ENCODE data around the gene HOXB2. TPM values are rescaled to one million over a fixed set of nuclear protein-coding genes. Genes with fewer than 3 reads are reported as not detected.

HOXB2 gene
- 2.8 TPM for polyA plus RNA-seq (2012; ENCODE audit: missing spikeins)

DNA sequence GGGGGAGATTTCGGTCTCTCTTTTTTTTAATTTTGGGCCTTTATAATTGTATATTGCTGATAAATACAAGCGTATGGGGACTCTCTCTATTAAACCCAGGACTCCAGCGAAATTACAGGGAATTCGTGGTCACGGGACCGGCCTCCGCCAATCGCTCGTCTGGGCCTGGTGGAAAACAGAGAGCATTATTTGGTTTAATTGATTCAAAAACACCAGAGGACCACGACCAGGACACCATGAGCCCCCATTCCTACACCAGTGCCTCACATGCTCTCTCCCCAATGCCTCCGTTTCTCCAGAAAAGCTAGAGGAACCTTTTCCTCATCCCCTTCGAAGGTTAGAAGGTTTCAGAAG lies at the start of gene HOXB2:
TSS of gene HOXB2 (minus strand) at position 88 of the 354 bp plus-strand sequence. CDS start 198 bp downstream, outside the sequence.
- FAIRE-seq (peak; percentile 24), DNase-seq (ENCODE audit: insufficient read length) (no peak)
- TF ChIP-seq POLR2A (IDR thresholded peaks at IDR 0.05; ENCODE audit: low read depth, low read length) (no peak), TAF1 (IDR thresholded peaks at IDR 0.05; ENCODE audit: borderline replicate concordance, low read depth, low read length) (no peak), POLR2AphosphoS5 (IDR thresholded peaks at IDR 0.05; ENCODE audit: low read depth, low read length) (no peak)

- no peak for TF ChIP-seq POLR2AphosphoS5 (IDR thresholded peaks at IDR 0.05; ENCODE audit: low read depth, low read length)
- FAIRE-seq, result peak; percentile 88
Observed at GRCh38 chr17:48593840-48594537, 49.1 kb upstream of the HOXB2 start.

DNA sequence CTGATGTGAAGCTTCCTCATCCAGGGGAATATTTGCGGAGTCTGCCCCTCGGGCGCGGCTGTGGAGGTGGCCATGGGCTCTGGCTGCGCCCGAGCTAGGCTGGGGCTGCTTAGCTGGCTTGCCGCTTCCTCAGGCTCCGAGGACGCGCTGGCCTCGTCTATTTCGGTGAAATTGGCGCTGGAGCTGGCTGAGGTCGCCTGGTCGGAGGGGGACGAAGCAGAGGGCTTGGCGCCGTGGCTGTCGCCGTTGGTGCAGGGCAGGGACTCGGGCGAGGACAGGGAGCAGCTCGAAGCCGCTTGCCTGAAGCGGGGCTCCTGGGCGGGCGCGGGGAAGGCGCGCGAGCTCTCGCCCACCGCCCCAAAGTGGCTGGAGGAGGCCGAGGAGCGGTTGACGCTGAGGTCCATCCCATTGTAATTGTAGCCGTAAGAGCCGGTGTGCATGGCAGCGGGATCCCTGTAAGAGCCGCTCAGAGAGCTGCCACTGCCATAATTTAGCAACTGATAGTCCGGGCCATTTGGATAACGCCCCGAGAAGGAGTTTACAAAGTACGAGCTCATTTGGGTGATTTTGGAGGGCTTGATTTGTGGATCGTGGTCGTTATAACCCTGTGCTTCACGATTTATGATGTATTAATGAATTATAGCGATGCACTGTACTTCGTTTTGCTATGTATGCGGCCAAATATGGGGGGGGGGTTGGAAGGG lies 48.4 kb upstream of the HOXB2 start, which contains the start of gene HOXB5:
TSS of gene HOXB5 (minus strand) at position 654 of the 704 bp plus-strand sequence. CDS start at position 557, 97 bp downstream.
- FAIRE-seq, result peak; percentile 89
- DNase-seq (ENCODE audit: insufficient read length), result no peak
- TF ChIP-seq POLR2AphosphoS5 (IDR thresholded peaks at IDR 0.05; ENCODE audit: low read depth, low read length) (no peak), TAF1 (IDR thresholded peaks at IDR 0.05; ENCODE audit: borderline replicate concordance, low read depth, low read length) (no peak), POLR2A (IDR thresholded peaks at IDR 0.05; ENCODE audit: low read depth, low read length) (no peak)

More at GRCh38 chr17:48593840-48594537, 49.1 kb upstream of the HOXB2 start:
- peak; percentile 91 for DNase-seq (ENCODE audit: insufficient read length)

GRCh38 chr17:48592577-48592976 lies 47.7 kb upstream of the HOXB2 start:
- DNase-seq (ENCODE audit: insufficient read length) (no peak), FAIRE-seq (peak; percentile 38)
- TF ChIP-seq TAF1 (IDR thresholded peaks at IDR 0.05; ENCODE audit: borderline replicate concordance, low read depth, low read length) (no peak), POLR2A (IDR thresholded peaks at IDR 0.05; ENCODE audit: low read depth, low read length) (no peak), POLR2AphosphoS5 (IDR thresholded peaks at IDR 0.05; ENCODE audit: low read depth, low read length) (no peak)

DNA sequence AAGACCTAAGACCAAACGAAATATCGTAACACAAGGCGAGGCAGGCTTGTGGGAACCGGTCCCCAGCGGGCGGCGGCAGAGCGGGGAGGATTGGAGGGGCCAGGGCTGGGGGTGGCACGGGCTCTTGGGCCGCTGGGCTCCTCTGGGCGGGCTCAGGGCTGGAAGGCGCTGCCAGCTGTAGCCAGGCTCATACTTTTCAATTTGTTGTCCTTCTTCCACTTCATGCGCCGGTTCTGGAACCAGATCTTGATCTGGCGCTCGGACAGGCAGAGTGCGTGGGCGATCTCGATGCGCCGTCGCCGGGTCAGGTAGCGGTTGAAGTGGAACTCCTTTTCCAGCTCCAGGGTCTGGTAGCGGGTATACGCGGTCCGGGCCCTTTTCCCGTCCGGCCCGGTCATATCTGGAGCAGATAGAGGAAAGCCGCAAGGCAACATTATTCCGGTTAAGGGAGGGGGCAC lies 47.2 kb upstream of the HOXB2 start:
- TF ChIP-seq POLR2A (IDR thresholded peaks at IDR 0.05; ENCODE audit: low read depth, low read length) (no peak), TAF1 (IDR thresholded peaks at IDR 0.05; ENCODE audit: borderline replicate concordance, low read depth, low read length) (no peak), POLR2AphosphoS5 (IDR thresholded peaks at IDR 0.05; ENCODE audit: low read depth, low read length) (no peak)
- no peak for FAIRE-seq
- no peak for DNase-seq (ENCODE audit: insufficient read length)

- DNase-seq (ENCODE audit: insufficient read length), result no peak
- TF ChIP-seq TAF1 (IDR thresholded peaks at IDR 0.05; ENCODE audit: borderline replicate concordance, low read depth, low read length), result no peak
- no peak for FAIRE-seq
Observed at GRCh38 chr17:48591255-48592056, 46.5 kb upstream of the HOXB2 start.

DNA sequence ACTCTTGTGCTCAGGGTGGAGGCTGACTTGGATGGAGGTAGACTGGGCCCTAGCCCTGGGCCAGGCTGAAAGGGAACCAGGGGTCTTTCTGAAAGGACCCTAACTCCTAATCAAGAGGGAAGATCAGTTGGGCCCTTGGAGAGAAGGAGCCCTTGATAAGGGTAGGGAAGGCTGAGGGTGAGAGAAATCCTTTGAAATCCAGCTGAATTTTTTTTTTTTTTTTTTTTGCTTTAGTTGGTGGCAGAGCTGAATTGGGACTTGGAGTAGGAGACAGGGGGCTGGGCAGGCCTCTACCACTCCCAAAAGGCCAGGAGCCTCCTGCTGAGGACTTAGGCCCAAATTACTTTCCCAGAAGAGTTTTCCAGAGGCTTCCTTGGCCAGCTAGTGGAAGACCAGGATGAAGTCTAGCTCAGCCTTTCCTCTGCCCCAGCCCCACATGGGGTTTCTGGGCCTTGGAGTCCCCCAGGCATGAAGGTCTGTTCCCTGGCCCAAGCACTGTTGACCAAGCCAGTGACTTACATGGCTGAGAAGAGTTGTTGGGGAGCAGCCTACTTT lies 45.8 kb upstream of the HOXB2 start:
- TF ChIP-seq POLR2AphosphoS5 (IDR thresholded peaks at IDR 0.05; ENCODE audit: low read depth, low read length), result no peak
- no peak for TF ChIP-seq TAF1 (IDR thresholded peaks at IDR 0.05; ENCODE audit: borderline replicate concordance, low read depth, low read length)
- no peak for TF ChIP-seq POLR2A (IDR thresholded peaks at IDR 0.05; ENCODE audit: low read depth, low read length)
- FAIRE-seq, result no peak

GRCh38 chr17:48589831-48590606 lies 45.1 kb upstream of the HOXB2 start, which contains the start of gene HOXB3:
TSS of gene HOXB3 (minus strand) at chr17:48590241. CDS start at chr17:48552474, 37,767 bp downstream.
- TF ChIP-seq TAF1 (IDR thresholded peaks at IDR 0.05; ENCODE audit: borderline replicate concordance, low read depth, low read length) (no peak), POLR2AphosphoS5 (IDR thresholded peaks at IDR 0.05; ENCODE audit: low read depth, low read length) (no peak), POLR2A (IDR thresholded peaks at IDR 0.05; ENCODE audit: low read depth, low read length) (no peak)
- DNase-seq (ENCODE audit: insufficient read length) (no peak), FAIRE-seq (peak; percentile 30)

More for the DNA sequence above, 45.8 kb upstream of the HOXB2 start:
- DNase-seq (ENCODE audit: insufficient read length), result no peak

DNA sequence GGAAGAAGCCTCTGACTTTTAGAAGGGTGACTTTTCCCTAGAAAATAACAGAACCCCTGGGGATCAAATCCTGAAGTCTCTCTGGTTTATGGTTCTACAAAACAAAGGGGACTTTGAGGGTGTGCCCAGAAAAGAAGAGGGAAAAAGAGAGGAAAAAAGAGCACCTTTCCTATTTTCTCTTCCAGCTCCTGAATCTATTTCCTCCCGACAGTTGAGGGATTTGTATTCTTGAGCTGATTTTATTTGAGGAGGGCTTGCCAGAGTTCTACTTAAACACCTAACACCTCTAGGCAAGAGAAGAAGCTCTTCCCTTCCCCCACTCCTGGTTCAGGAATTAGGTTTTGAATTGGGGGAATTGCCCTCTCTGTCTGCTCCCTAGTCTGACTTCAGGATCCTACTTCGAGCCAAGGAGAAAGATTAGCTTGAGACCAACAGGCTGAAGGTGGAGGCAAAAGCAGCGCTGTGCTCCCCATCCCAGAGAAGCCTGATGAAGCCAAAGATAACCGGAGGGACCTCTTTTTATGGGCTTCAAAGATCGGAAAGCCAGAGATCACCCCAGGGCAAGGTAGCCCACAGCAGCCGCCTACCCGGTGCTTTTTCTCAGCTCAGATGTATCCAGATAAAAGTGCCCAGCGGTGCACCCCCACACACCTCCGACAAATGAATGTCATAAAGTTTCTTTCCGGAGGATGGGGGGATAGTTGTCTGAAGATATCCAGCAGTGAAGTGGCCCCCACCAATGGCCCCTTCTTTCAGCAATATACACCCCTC lies 44.3 kb upstream of the HOXB2 start:
- DNase-seq (ENCODE audit: insufficient read length) (no peak), FAIRE-seq (no peak)
- TF ChIP-seq TAF1 (IDR thresholded peaks at IDR 0.05; ENCODE audit: borderline replicate concordance, low read depth, low read length), result no peak
- TF ChIP-seq POLR2AphosphoS5 (IDR thresholded peaks at IDR 0.05; ENCODE audit: low read depth, low read length), result no peak
- TF ChIP-seq POLR2A (IDR thresholded peaks at IDR 0.05; ENCODE audit: low read depth, low read length), result no peak

- TF ChIP-seq POLR2AphosphoS5 (IDR thresholded peaks at IDR 0.05; ENCODE audit: low read depth, low read length) (no peak), TAF1 (IDR thresholded peaks at IDR 0.05; ENCODE audit: borderline replicate concordance, low read depth, low read length) (no peak), POLR2A (IDR thresholded peaks at IDR 0.05; ENCODE audit: low read depth, low read length) (no peak)
- FAIRE-seq (no peak), DNase-seq (ENCODE audit: insufficient read length) (no peak)
Observed at GRCh38 chr17:48588528-48588927, 43.6 kb upstream of the HOXB2 start.

Data from GM12892 (cell line).